GM12801 (cell line): Measurements from ENCODE around the gene ARPP19.

Experiments used
- TF ChIP-seq, protein P1 (sequence below): IDR thresholded peaks from one replicate; pipeline ENCODE4 v1.5.1; 2011; ENCODE audit warnings: control low read depth; ENCODE audit not compliant: insufficient read length; ENCODE audit errors: extremely low read depth

Gene ARPP19

GRCh38 chr15:52502608-52503007 lies 66.2 kb downstream of the ARPP19 start:
- TF ChIP-seq, protein P1, sequence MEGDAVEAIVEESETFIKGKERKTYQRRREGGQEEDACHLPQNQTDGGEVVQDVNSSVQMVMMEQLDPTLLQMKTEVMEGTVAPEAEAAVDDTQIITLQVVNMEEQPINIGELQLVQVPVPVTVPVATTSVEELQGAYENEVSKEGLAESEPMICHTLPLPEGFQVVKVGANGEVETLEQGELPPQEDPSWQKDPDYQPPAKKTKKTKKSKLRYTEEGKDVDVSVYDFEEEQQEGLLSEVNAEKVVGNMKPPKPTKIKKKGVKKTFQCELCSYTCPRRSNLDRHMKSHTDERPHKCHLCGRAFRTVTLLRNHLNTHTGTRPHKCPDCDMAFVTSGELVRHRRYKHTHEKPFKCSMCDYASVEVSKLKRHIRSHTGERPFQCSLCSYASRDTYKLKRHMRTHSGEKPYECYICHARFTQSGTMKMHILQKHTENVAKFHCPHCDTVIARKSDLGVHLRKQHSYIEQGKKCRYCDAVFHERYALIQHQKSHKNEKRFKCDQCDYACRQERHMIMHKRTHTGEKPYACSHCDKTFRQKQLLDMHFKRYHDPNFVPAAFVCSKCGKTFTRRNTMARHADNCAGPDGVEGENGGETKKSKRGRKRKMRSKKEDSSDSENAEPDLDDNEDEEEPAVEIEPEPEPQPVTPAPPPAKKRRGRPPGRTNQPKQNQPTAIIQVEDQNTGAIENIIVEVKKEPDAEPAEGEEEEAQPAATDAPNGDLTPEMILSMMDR: no peak

GRCh38 chr15:52499506-52499905 lies 69.3 kb downstream of the ARPP19 start:
- TF ChIP-seq, protein P1: no peak

GRCh38 chr15:52498706-52499105 lies 70.1 kb downstream of the ARPP19 start:
- TF ChIP-seq, protein P1: no peak
